GM20431 (cell line): ENCODE measurements around the gene DEFB131A.
"Not testable (repeated sequence)": the region's sequence is repeated elsewhere in the genome, so short reads cannot be mapped to it uniquely, and the experiment has no call there.

Experiments used
- in situ Hi-C: fragments of 300-500 bp; cut with MseI, MboI; formaldehyde crosslinking; loops from one replicate; pipeline ENCODE4 v1.15.0; 2020; ENCODE audit warnings: low sequenced_read_pairs; ENCODE audit not compliant: unreplicated experiment

The DEFB131A gene

DNA sequence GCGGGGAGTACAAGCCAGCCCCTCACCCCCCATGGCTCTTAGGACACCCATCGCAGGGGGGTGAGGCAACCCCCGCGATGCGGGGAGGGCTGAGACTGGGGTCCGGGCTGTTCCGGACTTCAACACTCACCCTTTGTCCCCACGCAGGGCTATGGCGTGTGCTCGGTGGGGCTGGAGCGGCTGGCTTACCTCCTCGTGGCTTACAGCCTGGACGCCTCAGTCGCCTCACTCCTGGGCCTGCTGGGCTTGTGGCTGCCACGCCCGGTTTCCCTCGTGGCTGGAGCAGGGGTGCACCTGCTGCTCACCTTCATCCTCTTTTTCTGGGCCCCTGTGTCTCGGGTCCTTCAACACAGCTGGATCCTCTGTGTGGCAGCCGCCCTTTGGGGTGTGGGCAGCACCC lies 49.4 kb downstream of the DEFB131A start:
- in situ Hi-C loops: not testable (repeated sequence)

DNA sequence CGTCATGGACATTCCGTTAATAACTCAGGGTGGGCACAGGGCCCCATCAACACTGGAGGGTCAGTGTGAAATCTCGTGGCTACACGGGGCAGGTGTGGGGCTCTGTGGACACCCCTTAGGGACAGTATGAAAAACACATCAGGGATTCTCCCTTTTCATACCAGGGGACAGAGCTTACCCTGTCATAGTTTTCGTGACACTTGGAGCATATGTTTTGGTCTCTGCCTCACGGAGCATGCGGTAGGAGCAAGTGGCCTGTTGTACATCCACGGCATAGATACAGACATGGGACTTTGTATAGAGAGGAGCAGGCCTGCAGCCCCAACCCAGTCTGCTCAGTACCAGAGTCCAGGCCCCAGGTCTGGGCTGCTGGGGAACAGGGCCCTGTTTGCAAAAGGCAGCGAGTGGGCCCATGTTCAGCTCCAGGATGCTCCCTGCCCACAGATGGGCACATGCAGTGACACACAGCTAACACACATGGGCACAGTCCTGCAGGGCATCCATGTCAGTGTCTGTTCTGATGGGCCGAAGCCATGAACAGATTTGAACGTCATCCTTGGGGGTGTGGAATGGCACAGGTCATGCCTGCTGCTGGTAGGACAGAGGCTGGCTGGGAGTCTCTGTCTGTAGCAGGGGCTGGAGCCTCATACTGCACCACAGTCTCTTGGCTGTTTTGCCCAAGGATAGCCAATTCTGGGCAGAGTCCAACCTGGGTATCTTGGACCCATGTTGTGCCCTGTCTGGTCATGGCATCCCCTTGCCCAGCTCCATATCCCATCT lies 50.2 kb downstream of the DEFB131A start:
- in situ Hi-C loops: not testable (repeated sequence)

DNA sequence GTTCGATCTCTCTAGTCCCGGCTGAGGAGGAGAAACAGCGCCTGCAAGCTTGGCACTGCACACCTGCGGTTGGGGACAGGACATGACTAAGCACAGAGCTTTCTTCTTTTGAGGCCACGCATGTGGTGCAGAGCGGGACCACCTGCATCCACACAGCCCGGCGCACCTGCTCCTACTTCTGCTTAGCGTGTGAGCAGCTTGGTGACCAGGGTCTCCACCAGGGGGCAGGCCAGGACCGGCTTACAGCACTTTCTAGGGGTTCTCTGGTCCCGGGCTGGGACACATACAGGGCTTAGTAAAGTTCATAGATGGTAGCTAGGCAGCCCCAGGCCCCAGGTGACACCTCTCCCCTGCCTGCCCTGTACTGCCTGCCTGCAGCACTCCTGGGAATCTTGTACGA lies 51.2 kb downstream of the DEFB131A start:
- in situ Hi-C loops: not testable (repeated sequence)

DNA sequence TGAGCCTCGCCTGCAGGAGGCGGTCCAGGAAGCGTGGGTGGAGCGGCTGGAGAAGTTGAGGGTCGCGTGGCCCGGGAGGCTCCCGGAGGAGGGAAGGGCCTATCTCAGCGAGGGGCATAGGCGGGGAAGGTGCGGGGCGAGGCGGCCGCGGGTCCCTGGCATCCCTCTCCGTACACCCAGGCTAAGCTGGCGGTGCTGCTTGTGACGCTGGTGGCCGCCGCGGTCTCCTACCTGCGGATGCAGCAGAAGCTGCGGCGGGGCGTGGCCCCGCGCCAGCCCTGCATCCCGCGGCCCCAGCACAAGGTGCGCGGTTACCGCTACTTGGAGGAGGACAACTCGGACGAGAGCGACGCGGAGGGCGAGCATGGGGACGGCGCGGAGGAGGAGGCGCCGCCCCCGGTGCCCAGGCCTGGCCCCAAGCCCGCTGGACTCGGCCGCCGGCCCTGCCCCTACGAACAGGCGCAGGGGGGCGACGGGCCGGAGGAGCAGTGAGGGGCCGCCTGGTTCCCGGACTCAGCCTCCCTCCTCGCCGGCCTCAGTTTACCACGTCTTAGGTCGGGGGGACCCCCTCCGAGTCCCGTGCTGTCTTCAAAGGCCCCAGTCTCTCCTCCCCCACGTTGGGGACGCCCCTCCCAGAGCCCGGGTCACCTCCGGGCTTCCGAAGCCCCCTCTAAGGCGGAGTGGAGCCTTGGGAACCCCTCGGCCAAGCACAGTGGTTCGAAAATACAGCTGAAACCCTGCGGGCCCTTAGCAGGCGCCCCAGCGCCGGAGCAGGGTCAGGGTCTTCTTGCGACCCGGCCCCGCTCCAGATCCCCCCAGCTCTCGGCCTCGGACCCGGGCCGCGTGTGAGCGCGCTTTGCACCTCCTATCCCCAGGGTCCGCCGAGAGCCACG lies 53.6 kb downstream of the DEFB131A start:
- in situ Hi-C loops: not testable (repeated sequence)

DNA sequence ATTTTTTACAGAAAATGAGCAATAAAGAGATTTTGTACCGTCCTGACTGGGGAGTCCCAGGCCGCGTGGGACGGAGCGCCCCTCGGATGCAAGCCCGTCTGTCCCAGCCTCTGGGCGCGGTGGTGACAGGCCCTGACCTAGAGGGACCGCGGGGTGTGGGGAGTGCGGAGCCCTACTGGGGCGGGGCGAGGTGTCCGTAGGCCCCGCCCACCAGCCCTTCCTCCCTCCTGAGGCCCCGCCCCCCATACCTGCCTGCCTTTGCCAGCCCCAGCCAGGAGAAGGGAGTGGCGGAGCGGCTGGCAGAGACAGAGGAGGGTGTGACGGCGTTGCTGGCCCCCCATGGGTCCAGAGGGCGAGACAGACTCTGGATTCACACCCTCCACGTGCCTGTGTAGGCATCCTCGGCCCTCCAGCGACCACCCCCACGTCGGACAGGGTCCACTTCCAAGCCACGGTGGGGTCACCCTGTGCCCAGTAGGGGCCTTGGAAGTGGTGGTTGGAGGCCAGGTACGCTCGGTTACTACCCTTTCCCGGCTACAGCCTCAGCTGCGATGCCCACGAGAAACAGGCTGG lies 54.3 kb downstream of the DEFB131A start:
- in situ Hi-C loops: not testable (repeated sequence)

DNA sequence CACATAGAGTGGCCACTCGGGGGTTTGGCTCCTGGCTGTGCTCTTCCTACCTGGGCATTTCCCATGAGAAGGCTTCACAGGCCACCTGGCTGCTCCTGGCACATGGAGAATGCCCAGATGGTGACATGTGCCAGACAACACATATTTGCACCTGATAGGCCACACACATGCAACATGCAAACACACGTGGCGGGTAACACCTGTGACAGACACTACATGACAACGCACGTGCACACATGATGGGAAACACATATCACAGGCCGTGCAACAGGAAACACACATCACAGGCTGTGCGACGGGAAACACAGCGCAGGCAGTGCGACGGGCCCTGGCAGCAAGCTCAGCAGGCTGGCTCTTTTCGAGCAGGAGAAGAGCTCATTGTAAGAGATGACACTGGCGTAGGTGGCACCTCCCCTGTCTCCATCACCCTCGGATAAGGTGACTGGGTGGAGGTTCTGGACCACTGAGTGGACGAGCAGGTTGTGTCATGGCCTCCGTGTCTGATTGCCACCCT lies 55.8 kb downstream of the DEFB131A start:
- in situ Hi-C loops: not testable (repeated sequence)
